Iris pigment epithelial cell (primary cell): ENCODE data around the gene CYP2J2.
"Not testable (repeated sequence)": the region's sequence is repeated elsewhere in the genome, so short reads cannot be mapped to it uniquely, and the experiment has no call there.

Source experiments
- DNase-seq: peaks from one replicate; pipeline ENCODE4 v3.0.0-alpha.2; 2011; ENCODE audit warnings: low read depth

CYP2J2 gene, protein sequence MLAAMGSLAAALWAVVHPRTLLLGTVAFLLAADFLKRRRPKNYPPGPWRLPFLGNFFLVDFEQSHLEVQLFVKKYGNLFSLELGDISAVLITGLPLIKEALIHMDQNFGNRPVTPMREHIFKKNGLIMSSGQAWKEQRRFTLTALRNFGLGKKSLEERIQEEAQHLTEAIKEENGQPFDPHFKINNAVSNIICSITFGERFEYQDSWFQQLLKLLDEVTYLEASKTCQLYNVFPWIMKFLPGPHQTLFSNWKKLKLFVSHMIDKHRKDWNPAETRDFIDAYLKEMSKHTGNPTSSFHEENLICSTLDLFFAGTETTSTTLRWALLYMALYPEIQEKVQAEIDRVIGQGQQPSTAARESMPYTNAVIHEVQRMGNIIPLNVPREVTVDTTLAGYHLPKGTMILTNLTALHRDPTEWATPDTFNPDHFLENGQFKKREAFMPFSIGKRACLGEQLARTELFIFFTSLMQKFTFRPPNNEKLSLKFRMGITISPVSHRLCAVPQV

DNA sequence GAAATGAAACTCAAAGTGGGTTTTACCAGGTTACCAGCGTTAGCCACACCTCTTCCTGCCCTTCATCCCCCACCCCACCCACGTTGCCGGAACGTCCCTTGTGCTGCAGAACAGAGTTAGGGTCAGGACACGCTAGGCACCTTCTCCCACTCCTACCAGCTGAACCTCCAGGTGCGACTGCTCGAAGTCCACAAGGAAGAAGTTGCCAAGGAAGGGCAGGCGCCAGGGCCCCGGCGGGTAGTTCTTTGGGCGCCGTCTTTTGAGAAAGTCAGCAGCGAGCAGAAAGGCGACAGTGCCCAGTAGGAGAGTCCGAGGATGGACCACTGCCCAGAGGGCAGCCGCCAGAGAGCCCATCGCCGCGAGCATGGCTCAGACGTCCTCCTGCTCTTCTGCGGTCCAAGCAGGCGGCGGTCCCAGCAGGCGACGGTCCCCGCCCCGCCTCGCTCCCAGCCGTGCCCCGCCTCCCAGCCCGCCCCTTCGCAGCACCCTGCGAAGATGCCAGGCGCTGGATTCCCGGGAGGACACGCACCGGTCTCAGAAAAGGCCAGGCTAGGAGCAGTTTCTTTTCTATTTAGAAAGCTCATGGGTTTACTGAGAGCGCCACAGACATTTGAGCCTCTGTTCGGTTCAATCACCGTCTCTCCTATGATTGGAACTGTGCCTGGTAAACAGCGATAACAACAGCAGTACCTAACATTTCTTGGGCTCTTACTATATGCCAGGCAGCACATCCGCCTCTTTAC, at the start of gene CYP2J2:
Gene CYP2J2 (minus strand): TSS at position 393 of the 743 bp plus-strand sequence. CDS start 27 bp downstream, at position 366.
- DNase-seq, result peak; percentile 9

DNA sequence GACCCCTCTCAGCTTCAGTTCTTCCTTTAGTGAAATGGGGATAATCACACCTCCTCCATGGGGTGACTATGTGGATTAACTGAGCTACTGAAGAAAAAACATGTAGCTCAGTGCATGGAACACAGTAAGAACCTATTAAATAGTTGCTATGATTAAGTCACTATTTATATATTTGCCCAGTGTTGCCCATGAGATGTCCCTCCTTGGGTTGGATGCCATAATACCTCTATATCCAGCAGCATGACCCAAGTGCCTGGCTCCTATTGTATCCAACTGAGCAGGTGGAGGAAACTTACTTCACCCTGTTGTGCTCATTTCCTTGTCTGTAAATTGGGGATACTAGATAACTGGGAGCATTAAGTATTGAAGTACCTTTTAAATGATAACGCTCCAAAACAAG, 47.1 kb upstream of the CYP2J2 start:
- no peak for DNase-seq

DNA sequence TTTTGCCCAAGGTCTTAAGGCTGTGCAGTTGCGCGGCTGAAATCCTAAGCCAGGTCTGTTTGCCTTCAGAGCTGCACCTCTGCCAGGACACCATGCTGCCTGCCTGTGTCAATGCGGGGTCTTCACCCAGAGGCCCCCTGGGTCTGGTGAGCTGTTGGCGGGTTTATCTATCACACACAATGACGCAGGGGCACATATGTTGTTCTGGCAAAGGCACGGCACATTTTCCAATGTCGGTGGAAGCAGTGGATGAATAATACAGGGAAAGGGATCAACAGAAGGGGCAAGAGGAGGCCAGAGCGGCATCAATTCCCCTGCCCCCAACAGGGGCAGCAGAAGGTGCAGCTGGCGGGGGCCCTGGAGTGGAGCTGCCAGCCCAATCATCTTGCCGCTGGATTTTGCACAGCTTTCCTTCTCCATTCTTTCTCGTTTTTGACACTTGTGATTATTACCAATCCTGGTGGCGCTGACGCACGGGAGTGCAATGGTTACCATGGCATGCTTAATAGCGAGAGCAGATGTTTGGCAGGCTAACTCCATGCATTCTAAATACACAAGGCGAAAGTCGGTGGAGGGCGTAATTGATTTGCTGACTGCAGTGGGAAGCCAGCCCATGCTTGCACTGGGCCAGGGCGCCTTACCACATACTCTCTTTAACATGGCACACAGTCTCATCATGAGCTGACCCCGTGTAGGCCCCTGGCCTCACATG, 45.8 kb upstream of the CYP2J2 start:
- no peak for DNase-seq

DNA sequence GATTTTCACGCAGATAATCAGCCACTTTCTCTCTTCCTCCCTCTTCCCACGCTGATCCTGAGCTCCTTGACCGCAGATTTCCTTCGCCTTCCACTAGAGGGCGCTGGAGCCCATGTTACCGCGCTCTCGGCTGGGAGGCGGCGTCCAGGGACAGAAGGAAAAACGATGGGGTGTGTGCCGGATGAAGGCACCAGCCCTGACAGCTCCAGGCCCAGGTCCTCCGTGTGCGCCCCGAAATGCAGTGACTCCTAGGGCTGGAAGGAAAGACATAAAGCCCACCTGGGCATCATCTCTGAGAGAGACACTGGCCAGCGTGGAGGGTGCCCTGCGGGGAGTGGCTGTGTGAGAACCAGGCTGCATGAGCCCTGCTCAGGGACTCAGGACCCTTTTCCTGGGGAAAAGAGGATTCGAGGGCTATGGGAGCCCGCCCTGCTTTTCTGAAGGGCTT, 44.9 kb upstream of the CYP2J2 start:
- peak; percentile 52 for DNase-seq

DNA sequence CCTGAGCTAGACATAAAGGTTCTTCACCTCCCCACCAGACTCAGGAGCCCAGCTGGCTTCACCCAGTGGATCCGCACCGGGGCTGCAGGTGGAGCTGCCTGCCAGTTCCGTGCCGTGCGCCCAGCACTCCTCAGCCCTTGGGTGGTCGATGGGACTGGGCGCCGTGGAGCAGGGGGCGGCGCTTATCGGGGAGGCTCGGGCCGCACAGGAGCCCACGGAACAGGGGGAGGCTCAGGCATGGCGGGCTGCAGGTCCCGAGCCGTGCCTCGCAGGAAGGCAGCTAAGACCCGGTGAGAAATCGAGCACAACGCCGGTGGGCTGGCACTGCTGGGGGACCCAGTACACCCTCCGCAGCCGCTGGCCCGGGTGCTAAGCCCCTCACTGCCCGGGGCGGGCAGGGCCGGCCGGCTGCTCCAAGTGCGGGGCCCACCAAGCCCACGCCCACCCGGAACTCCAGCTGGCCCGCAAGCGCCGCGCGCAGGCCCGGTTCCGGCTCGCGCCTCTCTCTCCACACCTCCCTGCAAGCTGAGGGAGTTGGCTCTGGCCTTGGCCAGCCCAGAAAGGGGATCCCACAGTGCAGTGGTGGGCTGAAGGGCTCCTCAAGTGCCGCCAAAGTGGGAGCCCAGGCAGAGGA, 43.1 kb upstream of the CYP2J2 start:
- DNase-seq, result not testable (repeated sequence)

DNA sequence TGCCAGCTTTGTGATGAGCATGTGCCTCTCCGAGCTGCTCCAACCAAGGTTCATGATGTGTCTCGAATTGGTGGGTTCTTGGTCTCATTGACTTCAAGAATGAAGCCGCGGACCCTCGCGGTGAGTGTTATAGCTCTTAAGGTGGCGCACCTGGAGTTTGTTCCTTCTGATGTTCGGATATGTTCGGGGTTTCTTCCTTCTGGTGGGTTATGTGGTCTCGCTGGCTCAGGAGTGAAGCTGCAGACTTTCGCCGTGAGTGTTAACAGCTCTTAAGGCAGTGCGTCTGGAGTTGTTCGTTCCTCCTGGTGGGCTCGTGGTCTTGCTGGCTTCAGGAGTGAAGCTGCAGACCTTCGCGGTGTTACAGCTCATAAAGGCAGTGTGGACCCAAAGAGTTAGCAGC, 42.2 kb upstream of the CYP2J2 start:
- DNase-seq, result not testable (repeated sequence)

DNA sequence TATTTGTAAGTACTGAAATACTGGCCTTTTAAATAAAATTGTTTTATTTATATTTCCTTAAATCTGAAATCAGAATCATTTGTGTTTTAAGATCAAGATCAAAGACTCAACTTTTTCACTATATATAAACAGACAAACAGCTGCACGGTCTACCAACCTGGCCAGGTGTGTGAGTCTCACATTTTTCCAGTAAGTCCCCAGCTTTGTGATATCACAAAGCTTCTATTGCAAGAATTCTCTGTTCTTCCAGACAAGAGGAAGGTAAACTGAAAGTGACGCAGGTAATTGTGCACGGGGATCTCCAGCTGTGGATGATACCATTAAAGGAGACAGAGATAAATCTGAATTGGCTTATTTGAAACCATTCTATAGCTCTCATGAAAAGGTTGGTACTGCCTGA, 41.2 kb upstream of the CYP2J2 start:
- DNase-seq, result no peak

DNA sequence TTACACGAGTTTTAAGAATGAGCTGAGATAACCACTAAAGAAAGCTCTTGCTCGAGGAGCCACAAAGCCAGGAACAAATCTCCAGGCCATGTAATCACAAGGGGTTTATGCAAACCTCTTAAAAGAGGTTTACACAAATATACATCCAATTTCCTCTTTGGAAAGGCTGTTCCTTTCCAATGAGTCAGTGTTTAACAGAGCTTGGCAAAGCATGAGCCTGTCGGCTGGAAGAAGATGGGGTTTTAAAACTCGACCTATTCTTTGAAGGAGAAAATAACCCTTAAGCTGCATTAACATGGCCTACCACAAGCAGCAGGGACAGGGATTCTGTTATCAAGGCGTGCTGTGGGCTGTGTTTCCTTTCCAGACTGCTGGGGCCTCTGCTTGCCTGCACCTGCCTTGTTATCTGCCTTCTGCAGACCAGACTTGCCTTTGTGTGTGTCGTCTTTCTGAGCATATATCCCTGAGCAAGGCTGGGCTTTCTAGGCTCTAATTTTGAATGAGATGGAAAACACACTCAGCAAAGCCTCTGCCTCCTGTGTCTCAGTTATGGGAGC, 40.6 kb upstream of the CYP2J2 start:
- peak; percentile 59 for DNase-seq

DNA sequence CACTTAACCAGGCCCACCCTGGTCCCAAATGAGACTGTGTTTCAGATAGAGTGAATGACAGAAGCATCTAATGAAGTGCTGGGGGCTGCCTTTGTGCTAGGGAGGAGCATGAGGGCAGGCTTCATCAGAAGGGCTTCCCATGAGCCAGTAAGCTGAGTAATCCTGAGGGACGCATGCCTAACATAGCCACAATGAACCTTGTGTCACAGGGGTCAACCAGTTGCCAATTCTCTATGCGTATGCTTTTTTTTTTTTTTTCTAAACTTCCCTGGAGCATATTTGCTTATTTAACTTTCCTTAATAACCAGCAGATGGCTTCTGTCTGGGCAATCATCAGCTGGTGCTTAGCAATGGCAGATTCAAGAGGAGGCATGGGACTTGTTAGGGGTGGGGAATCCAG, 25.5 kb upstream of the CYP2J2 start:
- peak; percentile 10 for DNase-seq

DNA sequence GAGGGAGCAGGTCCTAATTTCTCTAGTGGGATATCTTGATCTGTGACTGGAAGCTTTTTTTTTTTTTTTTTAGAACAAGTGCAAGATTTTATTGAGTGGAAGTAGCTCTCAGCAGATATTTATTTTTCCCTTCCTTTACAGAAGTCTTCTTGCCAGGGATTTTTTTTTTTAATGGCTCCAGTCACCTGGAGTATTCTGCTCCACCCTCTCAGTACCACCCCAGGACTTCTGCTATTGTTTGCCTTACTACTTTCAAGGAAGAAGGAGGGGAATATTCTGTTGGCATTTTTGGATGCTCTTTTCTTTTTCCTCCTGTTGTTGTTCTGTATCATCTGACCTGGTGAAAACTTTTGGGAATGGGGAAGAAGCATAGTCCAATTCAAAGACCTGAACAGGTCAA, 23.1 kb upstream of the CYP2J2 start:
- DNase-seq, result no peak

DNA sequence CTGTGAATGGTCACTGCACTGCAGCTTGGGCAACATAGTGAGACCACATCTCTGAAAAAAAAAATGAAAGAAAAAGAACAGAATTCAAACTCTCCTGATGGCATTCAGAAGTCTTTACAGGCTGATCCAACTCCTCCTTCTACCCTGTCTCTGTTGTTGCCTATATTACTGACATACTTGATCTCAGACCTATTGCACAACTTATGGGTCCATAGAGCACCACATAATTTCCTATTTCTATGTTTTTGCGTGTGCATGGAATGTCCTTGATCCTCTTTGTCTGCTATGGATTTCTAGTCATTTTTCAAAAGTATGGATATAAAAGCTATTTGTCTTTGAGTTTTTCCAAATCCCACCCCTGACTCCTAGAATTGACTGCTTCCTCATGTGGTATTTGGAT, 22.4 kb upstream of the CYP2J2 start:
- DNase-seq, result no peak

DNA sequence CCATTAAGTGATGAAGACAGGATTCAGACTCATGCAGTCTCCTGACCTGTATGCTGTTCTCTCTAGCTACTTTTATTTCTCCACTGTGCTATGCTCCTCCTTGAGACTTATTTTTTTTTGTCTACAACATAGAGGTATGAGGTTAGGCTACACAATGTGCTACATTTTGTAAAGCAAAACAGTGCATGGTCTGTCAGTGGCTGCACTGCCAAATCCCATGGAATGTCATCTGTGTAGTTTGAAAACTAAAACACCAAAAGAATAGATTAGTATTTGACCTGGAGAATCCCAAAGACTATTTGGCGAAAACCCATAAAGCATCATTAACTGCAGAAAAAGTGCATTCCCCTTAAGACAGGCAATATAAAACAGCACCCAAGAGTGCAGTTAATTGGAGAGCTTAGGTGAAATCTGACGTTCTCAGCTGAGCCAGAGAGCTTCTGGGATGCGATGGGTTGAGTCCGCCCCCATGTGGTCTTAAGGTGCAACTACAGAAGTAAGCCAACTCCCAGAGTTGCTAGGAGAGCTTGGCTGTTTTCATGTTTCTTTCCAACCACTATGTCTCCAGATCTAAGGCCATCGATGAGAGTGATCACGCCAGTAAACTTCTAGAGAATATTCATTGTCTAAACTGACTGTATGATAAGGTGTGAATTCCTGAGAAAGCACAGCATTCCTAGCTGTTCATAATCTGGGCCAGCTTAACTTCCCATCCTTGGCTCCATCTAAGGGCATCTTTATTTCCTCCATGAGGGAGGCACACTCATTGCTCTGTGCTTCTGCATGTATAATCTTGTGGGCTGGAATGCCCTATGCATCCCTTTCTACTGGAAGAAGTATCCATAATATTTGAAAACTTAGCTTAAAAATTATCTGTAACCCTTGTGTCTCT, 20.7 kb upstream of the CYP2J2 start:
- peak; percentile 70 for DNase-seq

DNA sequence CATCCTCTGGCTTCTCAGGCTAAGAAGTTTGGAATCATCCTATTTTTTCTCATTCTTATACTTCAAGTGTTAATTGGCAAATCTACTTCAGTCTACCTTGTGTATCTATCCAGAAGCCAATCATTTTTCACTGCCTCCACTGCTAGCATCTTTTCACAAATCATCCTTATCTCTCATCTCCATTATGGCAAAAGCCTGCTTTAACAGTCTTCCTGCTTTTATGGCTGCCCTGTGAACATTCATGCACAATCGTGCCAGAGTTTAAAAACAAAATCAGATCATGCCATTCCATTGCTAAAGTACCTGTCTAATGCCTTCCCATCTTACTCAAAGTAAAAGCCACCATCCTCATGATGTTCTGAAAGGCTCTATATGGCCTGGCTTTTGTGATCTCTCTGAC, 19.2 kb upstream of the CYP2J2 start:
- DNase-seq, result no peak

DNA sequence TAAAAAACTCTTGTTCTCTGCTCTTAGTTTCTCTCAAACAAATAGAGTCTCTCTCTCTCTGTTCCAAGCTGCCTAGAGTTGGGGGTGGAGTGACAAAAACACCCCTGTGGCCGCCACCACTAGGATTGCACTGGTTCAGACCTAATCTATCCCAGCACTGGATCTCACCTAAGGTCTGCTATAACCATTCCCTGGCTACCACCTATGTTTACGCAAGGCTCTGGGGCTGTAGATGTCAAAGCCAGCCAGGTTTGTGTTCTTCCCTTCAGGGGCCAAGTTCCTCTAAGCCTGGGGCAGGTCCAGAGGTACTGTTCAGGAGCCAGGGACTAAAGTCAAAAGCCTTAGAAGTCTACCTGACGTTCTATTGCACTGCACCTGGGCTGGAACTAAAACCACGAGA, 12.8 kb upstream of the CYP2J2 start:
- DNase-seq, result no peak

DNA sequence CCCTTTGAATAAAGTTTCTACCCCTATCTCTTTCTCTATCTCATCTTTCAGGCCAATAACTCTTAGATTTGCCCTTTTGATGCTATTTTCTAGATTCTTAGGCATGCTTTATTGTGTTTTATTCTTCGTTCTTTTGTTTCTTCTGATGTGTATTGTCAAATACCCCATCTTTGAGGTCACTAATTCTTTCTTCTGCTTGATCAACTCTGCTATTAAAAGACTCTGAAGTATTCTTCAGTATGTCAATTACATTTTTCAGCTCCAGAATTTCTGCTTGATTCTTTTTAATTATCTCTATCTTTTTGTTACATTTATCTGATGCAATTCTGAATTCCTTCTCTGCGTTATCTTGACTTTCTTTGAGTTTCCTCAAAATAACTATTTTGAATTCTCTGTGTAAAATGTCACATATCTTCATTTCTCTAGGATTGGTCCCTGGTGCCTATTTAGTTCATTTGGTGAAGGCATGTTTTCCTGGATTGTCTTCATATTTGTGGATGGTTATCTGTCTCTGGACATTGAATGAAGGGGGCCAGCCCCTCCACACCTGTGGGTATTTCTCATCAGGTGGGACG, 11.2 kb upstream of the CYP2J2 start:
- DNase-seq, result no peak

DNA sequence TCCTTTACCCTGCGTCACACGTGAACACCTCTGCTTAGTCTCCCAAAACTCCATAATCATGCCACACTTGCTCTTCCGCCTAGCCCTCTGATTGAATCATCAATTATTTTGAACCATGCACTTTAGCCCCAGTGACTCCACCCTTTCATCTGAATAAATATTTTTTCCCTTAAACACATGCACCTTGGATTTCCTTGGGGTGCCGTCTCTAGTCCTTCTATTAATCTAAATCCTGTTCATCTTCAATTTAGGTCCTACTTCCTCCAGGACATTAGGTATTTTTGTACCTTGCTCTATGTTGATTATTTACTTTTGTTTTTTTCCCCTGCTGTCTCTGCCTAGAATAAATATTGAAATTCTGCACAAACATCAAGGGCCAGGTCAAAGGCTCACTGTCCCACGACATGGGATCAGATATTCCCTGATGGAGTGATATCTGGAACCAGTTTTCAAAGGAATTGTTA, 9.8 kb upstream of the CYP2J2 start:
- no peak for DNase-seq

DNA sequence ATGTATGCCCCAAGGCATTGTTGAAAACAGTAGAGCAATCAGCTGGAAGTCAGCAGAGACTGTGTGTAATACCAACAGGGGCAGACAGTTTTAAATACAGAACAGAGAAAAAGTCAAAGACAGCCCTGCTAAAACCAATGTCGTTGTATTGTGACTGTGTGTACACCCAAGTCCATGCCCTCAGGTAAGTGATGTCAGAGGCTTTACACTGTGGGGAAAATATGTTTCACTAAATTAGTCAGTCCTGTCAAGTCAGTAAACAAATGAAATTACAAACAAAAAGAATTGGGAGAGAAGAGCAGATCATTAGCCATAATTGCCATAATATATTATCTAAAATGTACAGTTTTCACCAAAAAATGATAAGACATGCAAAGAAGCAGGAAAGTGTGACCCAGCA, 2.4 kb upstream of the CYP2J2 start:
- DNase-seq, result no peak

DNA sequence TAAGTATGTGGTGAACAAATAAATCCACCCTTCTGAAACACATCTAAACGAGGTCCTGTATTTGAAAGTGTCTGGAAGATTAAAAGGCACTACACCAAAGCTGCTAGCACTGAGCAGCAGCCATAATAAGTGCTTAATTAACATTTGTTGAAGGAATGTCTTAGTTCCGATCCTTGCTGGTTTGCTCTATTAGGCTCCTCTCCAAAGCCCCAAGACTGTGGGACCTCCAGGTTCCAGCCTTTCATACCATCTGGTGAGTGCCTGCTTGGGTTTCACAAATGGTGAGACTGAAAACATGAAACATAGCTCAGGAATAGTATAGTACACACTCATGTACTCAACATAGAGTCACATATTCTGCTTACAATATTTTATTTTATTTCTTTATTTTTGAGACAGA, 640 bp upstream of the CYP2J2 start:
- no peak for DNase-seq

DNA sequence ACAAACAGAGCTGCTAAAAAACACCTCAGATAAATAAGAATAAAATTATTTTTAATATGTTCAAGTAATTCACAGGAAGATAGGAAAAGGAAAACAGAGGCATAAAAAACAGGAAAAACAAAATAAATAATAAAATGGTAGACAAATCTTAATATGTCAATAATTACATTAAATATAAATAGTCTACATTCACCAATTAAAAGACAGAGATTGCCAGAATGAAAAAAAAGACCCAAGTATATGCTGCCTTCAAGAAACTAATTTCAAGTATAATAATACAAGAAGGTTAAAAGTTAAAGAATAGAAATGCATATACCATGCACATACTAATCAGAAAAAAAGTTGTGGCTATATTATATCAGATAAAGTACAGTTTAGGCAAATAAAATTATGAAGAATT, 1.9 kb downstream of the CYP2J2 start:
- DNase-seq, result no peak

DNA sequence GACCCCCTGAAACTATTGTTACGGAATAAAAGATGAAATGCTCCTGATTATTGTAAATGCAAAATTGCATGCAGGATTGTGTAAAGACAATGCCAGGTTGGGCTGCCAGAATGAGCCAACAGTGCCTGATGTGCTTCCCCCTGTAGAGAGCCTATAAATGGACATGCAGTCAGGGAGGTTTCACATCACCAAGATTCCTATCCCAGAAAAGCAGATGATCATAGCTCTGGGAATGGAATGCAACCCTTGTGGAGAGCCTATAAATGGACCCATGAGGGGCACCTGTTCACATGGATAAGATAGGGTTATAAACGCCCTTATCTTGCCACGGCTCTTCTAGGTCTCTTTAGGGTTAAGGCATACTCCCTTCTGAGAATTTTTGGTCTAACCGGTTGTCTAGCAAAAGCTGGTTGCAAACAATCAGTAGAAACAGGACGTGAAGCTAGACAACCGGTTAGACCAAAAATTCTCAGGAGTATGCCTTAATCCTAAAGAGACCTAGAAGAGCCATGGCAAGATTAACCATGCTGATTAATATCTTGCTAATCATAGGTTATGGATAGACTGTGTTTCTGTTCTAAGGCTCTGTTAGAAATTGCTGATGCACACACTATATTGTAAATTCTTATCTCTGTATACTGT, 5.2 kb downstream of the CYP2J2 start:
- not testable (repeated sequence) for DNase-seq
